Thyroid gland (tissue), 4 donors: ENCODE measurements around the gene RAP1GAP. TPM values are rescaled to one million over a fixed set of nuclear protein-coding genes. Genes with fewer than 3 reads are reported as not detected.

Experiments used
- DNase-seq, 2 donors: peaks; one replicate each; pipeline ENCODE4 v3.0.0-alpha.2; 2019
- H3K27ac ChIP-seq, 3 donors: fragments of 200-600 bp; sonication (generic); 1 replicate in 2 of 3; 2 replicates in 1 of 3; pipeline ENCODE4 v1.5.1; 2016 to 2019; ENCODE audit warnings: mild to moderate bottlenecking in 1 of 3, moderate library complexity in 1 of 3
- H3K27me3 ChIP-seq: fragments of 200-600 bp; sonication (generic); one replicate; pipeline ENCODE4 v1.5.1; 2019
- H3K36me3 ChIP-seq, 2 donors: fragments of 200-600 bp; sonication (generic); one replicate each; pipeline ENCODE4 v1.5.1; 2016 to 2019
- H3K4me1 ChIP-seq, 2 donors: fragments of 200-600 bp; sonication (generic); one replicate each; pipeline ENCODE4 v1.5.1; 2017 to 2019
- H3K4me3 ChIP-seq, 3 donors: fragments of 200-600 bp; sonication (generic); replicated peaks in 1 of 3; 1 replicate in 2 of 3; 2 replicates in 1 of 3; pipeline ENCODE4 v1.5.1; 2016; ENCODE audit warnings: mild to moderate bottlenecking in 1 of 3
- H3K9me3 ChIP-seq: fragments of 200-600 bp; sonication (generic); one replicate; pipeline ENCODE4 v1.5.1; 2017
- CTCF ChIP-seq, 6 experiments: fragments of 200-600 bp in 3 of 6; fragments of 450-650 bp in 3 of 6; sonication (generic) in 3 of 6; IDR thresholded peaks; one replicate each; pipeline ENCODE4 v1.5.1; 2016 to 2019; ENCODE audit warnings: antibody characterized with exemption in 6 of 6, mild to moderate bottlenecking in 2 of 6, inconsistent platforms in 1 of 6, moderate library complexity in 1 of 6
- POLR2A ChIP-seq, 2 donors: fragments of 450-650 bp; IDR thresholded peaks; one replicate each; pipeline ENCODE4 v1.6.1; 2017; ENCODE audit warnings: antibody characterized with exemption in 2 of 2, mild to moderate bottlenecking in 2 of 2, moderate library complexity in 1 of 2
- WGBS, 2 donors: methylation state at CpG; one replicate each; pipeline ENCODE4 v1.1.5; 2017; 5-methylcytosine and 5-hydroxymethylcytosine counted together
- intact Hi-C: fragments of 100-400 bp; cut with DNase I; formaldehyde crosslinking; loops from one replicate; pipeline ENCODE4 v1.15.1; 2023
- total RNA-seq, 4 donors: library from RNA; depleted of rRNA; stranded (reverse); fragments of >200 nt; gene quantifications; one replicate each; pipeline ENCODE4 v1.2.3, GENCODE V29; 2016

Gene RAP1GAP
- total RNA-seq, 4 donors from 2014 or later, result 256 to 588 (median 506) TPM

GRCh38 chr1:21547876-21548275 lies 121.3 kb downstream of the RAP1GAP start:
- 93 to 100% methylated on average over 1 to 8 of the region's 11 CpGs for WGBS, 2 donors
- H3K36me3 ChIP-seq, result no peaks in the 10 kb centered on the region
- no peak for TF ChIP-seq POLR2A (IDR thresholded peaks at IDR 0.05)
- no peak for TF ChIP-seq CTCF (IDR thresholded peaks at IDR 0.05)
- intact Hi-C loops, result no loop called here
- no peak overlapping the region for H3K4me3 ChIP-seq
- H3K9me3 ChIP-seq, result no peaks in the 10 kb centered on the region
- H3K27ac ChIP-seq, result no peak overlapping the region
- no peak for DNase-seq
- H3K27me3 ChIP-seq, result no peaks in the 10 kb centered on the region
- H3K4me1 ChIP-seq, result no peaks in the 10 kb centered on the region

Other genes with a start within 250 kb of the RAP1GAP start
- 10 to 100 TPM; 13.8 to 19.4 (median 16.7) TPM for gene NBPF3, start 229.2 kb downstream of the RAP1GAP start, total RNA-seq
- 10 to 100 TPM in 1 of 4 donors, 1 to 10 TPM in 3; 4.0 to 15.6 (median 4.5) TPM for gene ALPL, start 159.9 kb downstream of the RAP1GAP start, total RNA-seq
- 100 to 1,000 TPM in 1 of 4 donors, 10 to 100 TPM in 3; 77.4 to 113 (median 88.5) TPM for gene USP48, start 113.8 kb upstream of the RAP1GAP start, total RNA-seq
- under 1 TPM in 1 of 4 donors, not detected in 3; 0.22 TPM for gene LDLRAD2, start 142.9 kb upstream of the RAP1GAP start, total RNA-seq